ENCODE results near the gene AQP12A.

Gene AQP12A

GRCh38 chr2:240722796-240723735, 31.4 kb downstream of the AQP12A start:
- no peak overlapping the region for H3K4me3 ChIP-seq (ENCODE audit: low read depth, low read length)
- TF ChIP-seq CTCF (conservative IDR thresholded peaks at IDR 0.05; ENCODE audit: low read depth, low read length) = peak; percentile 13
- DNase-seq (ENCODE audit: low read depth) = peak; percentile 5

- H3K4me3 ChIP-seq (ENCODE audit: low read depth, low read length) = no peak overlapping the region
- DNase-seq (ENCODE audit: low read depth) = no peak
- no peak for TF ChIP-seq CTCF (conservative IDR thresholded peaks at IDR 0.05; ENCODE audit: low read depth, low read length)
Measured at GRCh38 chr2:240723851-240724250, 32.2 kb downstream of the AQP12A start.

- H3K4me3 ChIP-seq (ENCODE audit: low read depth, low read length) = no peak overlapping the region
- TF ChIP-seq CTCF (conservative IDR thresholded peaks at IDR 0.05; ENCODE audit: low read depth, low read length) = no peak
- no peak for DNase-seq (ENCODE audit: low read depth)
Measured at GRCh38 chr2:240724431-240724830, 32.8 kb downstream of the AQP12A start.

- no peak for DNase-seq (ENCODE audit: low read depth)
- H3K4me3 ChIP-seq (ENCODE audit: low read depth, low read length) = no peak overlapping the region
- no peak for TF ChIP-seq CTCF (conservative IDR thresholded peaks at IDR 0.05; ENCODE audit: low read depth, low read length)
Measured at GRCh38 chr2:240725266-240725665, 33.6 kb downstream of the AQP12A start.

- no peak for TF ChIP-seq CTCF (conservative IDR thresholded peaks at IDR 0.05; ENCODE audit: low read depth, low read length)
- no peak for DNase-seq (ENCODE audit: low read depth)
- no peak overlapping the region for H3K4me3 ChIP-seq (ENCODE audit: low read depth, low read length)
Measured at GRCh38 chr2:240725671-240726070, 34.0 kb downstream of the AQP12A start.

- TF ChIP-seq CTCF (conservative IDR thresholded peaks at IDR 0.05; ENCODE audit: low read depth, low read length) = no peak
- no peak for DNase-seq (ENCODE audit: low read depth)
- H3K4me3 ChIP-seq (ENCODE audit: low read depth, low read length) = no peak overlapping the region
Measured at GRCh38 chr2:240726876-240727275, 35.2 kb downstream of the AQP12A start.

- no peak overlapping the region for H3K4me3 ChIP-seq (ENCODE audit: low read depth, low read length)
- no peak for DNase-seq (ENCODE audit: low read depth)
- no peak for TF ChIP-seq CTCF (conservative IDR thresholded peaks at IDR 0.05; ENCODE audit: low read depth, low read length)
Measured at GRCh38 chr2:240727439-240727838, 35.8 kb downstream of the AQP12A start.
